HUES6 (cell line): ENCODE results near the gene PIEZO2.

Source experiments
- H3K27ac ChIP-seq: 2 replicates; pipeline ENCODE4 v1.7.0; 2013; ENCODE audit warnings: low read depth, mild to moderate bottlenecking, low read length, inconsistent platforms
- H3K27me3 ChIP-seq: 2 replicates; pipeline ENCODE4 v1.6.1; 2013; ENCODE audit warnings: low read length; ENCODE audit not compliant: control insufficient read depth, insufficient read depth
- H3K36me3 ChIP-seq: 2 replicates; pipeline ENCODE4 v1.6.1; 2013; ENCODE audit warnings: low read length; ENCODE audit not compliant: control insufficient read depth, insufficient read depth
- H3K4me1 ChIP-seq: 2 replicates; pipeline ENCODE4 v1.6.1; 2013; ENCODE audit warnings: low read length; ENCODE audit not compliant: control insufficient read depth, insufficient read depth
- H3K4me3 ChIP-seq: 2 replicates; pipeline ENCODE4 v1.5.1; 2013; ENCODE audit warnings: low read depth, low read length
- H3K9ac ChIP-seq: one replicate; pipeline ENCODE4 v1.6.1; 2013; ENCODE audit warnings: mild to moderate bottlenecking, low read length
- H3K9me3 ChIP-seq: 2 replicates; pipeline ENCODE4 v1.6.1; 2013; ENCODE audit warnings: low read depth, low read length; ENCODE audit not compliant: control insufficient read depth, insufficient read depth

Gene PIEZO2

GRCh38 chr18:10973567-10974203 is 175.7 kb downstream of the PIEZO2 start:
- Histone ChIP-seq H3K4me1 (no peaks in the 10 kb centered on the region), H3K9ac (no peak overlapping the region), H3K4me3 (no peak overlapping the region), H3K9me3 (no peaks in the 10 kb centered on the region), H3K27me3 (no peaks in the 10 kb centered on the region), H3K36me3 (no peaks in the 10 kb centered on the region), H3K27ac (no peak overlapping the region)

GRCh38 chr18:10971717-10972116 is 177.7 kb downstream of the PIEZO2 start:
- Histone ChIP-seq H3K4me1 (no peaks in the 10 kb centered on the region), H3K27me3 (no peaks in the 10 kb centered on the region), H3K36me3 (no peaks in the 10 kb centered on the region), H3K27ac (no peak overlapping the region), H3K4me3 (no peak overlapping the region), H3K9me3 (no peaks in the 10 kb centered on the region), H3K9ac (no peak overlapping the region)

GRCh38 chr18:10965119-10965518 is 184.2 kb downstream of the PIEZO2 start:
- no peak overlapping the region for H3K27ac ChIP-seq
- H3K9ac ChIP-seq, result no peak overlapping the region
- H3K9me3 ChIP-seq, result no peaks in the 10 kb centered on the region
- H3K36me3 ChIP-seq, result no peaks in the 10 kb centered on the region
- H3K4me3 ChIP-seq, result no peak overlapping the region
- H3K27me3 ChIP-seq, result no peaks in the 10 kb centered on the region
- no peaks in the 10 kb centered on the region; the same call in 1 of the 2 replicates for H3K4me1 ChIP-seq

- Histone ChIP-seq H3K27me3 (no peaks in the 10 kb centered on the region), H3K9ac (no peak overlapping the region), H3K4me3 (no peak overlapping the region), H3K36me3 (no peaks in the 10 kb centered on the region), H3K4me1 (no peaks in the 10 kb centered on the region), H3K9me3 (no peaks in the 10 kb centered on the region), H3K27ac (no peak overlapping the region)
Measured at GRCh38 chr18:10953672-10954071, 195.7 kb downstream of the PIEZO2 start.

- H3K9me3 ChIP-seq, result no peaks in the 10 kb centered on the region
- no peak overlapping the region for H3K27ac ChIP-seq
- no peak overlapping the region for H3K4me3 ChIP-seq
- no peaks in the 10 kb centered on the region for H3K36me3 ChIP-seq
- no peak overlapping the region for H3K9ac ChIP-seq
- H3K4me1 ChIP-seq, result no peaks in the 10 kb centered on the region
- no peaks in the 10 kb centered on the region for H3K27me3 ChIP-seq
Measured at GRCh38 chr18:10951631-10952544, 197.5 kb downstream of the PIEZO2 start.

GRCh38 chr18:10950876-10951630 is 198.3 kb downstream of the PIEZO2 start:
- Histone ChIP-seq H3K36me3 (no peaks in the 10 kb centered on the region; the same call in 1 of the 2 replicates), H3K27me3 (no peaks in the 10 kb centered on the region), H3K9ac (no peak overlapping the region), H3K4me3 (no peak overlapping the region), H3K9me3 (peaks cover 5% of the 10 kb centered on the region), H3K27ac (no peak overlapping the region), H3K4me1 (no peaks in the 10 kb centered on the region)

GRCh38 chr18:10950080-10950875 is 199.1 kb downstream of the PIEZO2 start:
- H3K4me1 ChIP-seq, result no peaks in the 10 kb centered on the region
- H3K9me3 ChIP-seq, result peaks cover 12% of the 10 kb centered on the region
- no peaks in the 10 kb centered on the region for H3K27me3 ChIP-seq
- no peak overlapping the region for H3K9ac ChIP-seq
- no peak overlapping the region for H3K27ac ChIP-seq
- H3K36me3 ChIP-seq, result no peaks in the 10 kb centered on the region; the same call in 1 of the 2 replicates
- no peak overlapping the region for H3K4me3 ChIP-seq

GRCh38 chr18:10949655-10950054 is 199.7 kb downstream of the PIEZO2 start:
- Histone ChIP-seq H3K4me1 (no peaks in the 10 kb centered on the region), H3K36me3 (no peaks in the 10 kb centered on the region; the same call in 1 of the 2 replicates), H3K9me3 (peaks cover 18% of the 10 kb centered on the region), H3K27ac (no peak overlapping the region), H3K9ac (no peak overlapping the region), H3K27me3 (no peaks in the 10 kb centered on the region), H3K4me3 (no peak overlapping the region)

GRCh38 chr18:10948421-10948820 is 200.9 kb downstream of the PIEZO2 start:
- Histone ChIP-seq H3K9me3 (peaks cover 18% of the 10 kb centered on the region), H3K36me3 (no peaks in the 10 kb centered on the region; the same call in 1 of the 2 replicates), H3K27me3 (no peaks in the 10 kb centered on the region), H3K27ac (no peak overlapping the region), H3K4me1 (no peaks in the 10 kb centered on the region), H3K4me3 (no peak overlapping the region), H3K9ac (no peak overlapping the region)

- no peak overlapping the region for H3K27ac ChIP-seq
- H3K27me3 ChIP-seq, result no peaks in the 10 kb centered on the region
- no peak overlapping the region for H3K4me3 ChIP-seq
- no peaks in the 10 kb centered on the region; the same call in 1 of the 2 replicates for H3K36me3 ChIP-seq
- H3K9ac ChIP-seq, result no peak overlapping the region
- H3K9me3 ChIP-seq, result peaks cover 21% of the 10 kb centered on the region
- H3K4me1 ChIP-seq, result no peaks in the 10 kb centered on the region
Measured at GRCh38 chr18:10946058-10946457, 203.3 kb downstream of the PIEZO2 start.
